H1 (cell line): ENCODE data around the gene OR13J1. TPM values are rescaled to one million over a fixed set of nuclear protein-coding genes. Genes with fewer than 3 reads are reported as not detected.

ENCODE experiments used
- CTCF ChIA-PET: fragments of 300-600 bp; sonication (Branson Sonifier 250); formaldehyde crosslinking; loops from one replicate; lab custom pipeline; 2021; ENCODE audit not compliant: partially characterized antibody; lab: Charles Lee
- POLR2A ChIA-PET: fragments of 300-600 bp; sonication (Branson Sonifier 250); formaldehyde crosslinking; loops from one replicate; lab custom pipeline; 2021; ENCODE audit warnings: inconsistent platforms; ENCODE audit not compliant: partially characterized antibody; lab: Charles Lee
- DNase-seq, 2 experiments: peaks; one replicate each; pipeline versions ENCODE4 v3.0.0 to v3.0.0-alpha.2; 2010 to 2022; ENCODE audit warnings: low spot score in 2 of 2, low read depth in 1 of 2, mixed read lengths in 1 of 2
- FAIRE-seq: peaks from 2 replicates; lab custom pipeline; 2011; peaks lifted over from hg19 to GRCh38; lab: Jason Lieb, UNC
- H2AFZ ChIP-seq: 2 replicates; pipeline ENCODE4 v1.8.1; 2012; ENCODE audit warnings: low read length, inconsistent platforms
- H2AK5ac ChIP-seq: 2 replicates; pipeline ENCODE4 v1.6.1; 2013; ENCODE audit warnings: low read depth, low read length
- H2BK120ac ChIP-seq: replicated peaks from 2 replicates; pipeline ENCODE3; 2013; ENCODE audit warnings: low read depth, low read length, inconsistent platforms
- H2BK12ac ChIP-seq: 2 replicates; pipeline ENCODE4 v1.6.1; 2013; ENCODE audit warnings: low read depth, low read length
- H2BK15ac ChIP-seq: 2 replicates; pipeline ENCODE4 v1.6.1; 2013; ENCODE audit warnings: low read length
- H2BK20ac ChIP-seq: 2 replicates; pipeline ENCODE4 v1.6.1; 2013; ENCODE audit warnings: low read length
- H2BK5ac ChIP-seq: 2 replicates; pipeline ENCODE4 v1.6.1; 2013; ENCODE audit warnings: low read depth, low read length
- H3K14ac ChIP-seq: 2 replicates; pipeline ENCODE4 v1.6.1; 2013; ENCODE audit warnings: inconsistent platforms; ENCODE audit not compliant: insufficient read length
- H3K18ac ChIP-seq: 2 replicates; pipeline ENCODE4 v1.6.1; 2013; ENCODE audit warnings: low read length; ENCODE audit errors: extremely low read depth
- H3K23ac ChIP-seq: 2 replicates; pipeline ENCODE4 v1.6.1; 2013; ENCODE audit warnings: inconsistent platforms; ENCODE audit not compliant: insufficient read length
- H3K23me2 ChIP-seq: 2 replicates; pipeline ENCODE4 v1.6.1; 2013; ENCODE audit warnings: low read depth, low read length
- H3K27ac ChIP-seq: 2 replicates; pipeline ENCODE4 v1.6.1; 2011; ENCODE audit warnings: low read depth, low read length, inconsistent platforms
- H3K27me3 ChIP-seq, 4 experiments: replicated peaks in 1 of 4; 1 replicate in 1 of 4; 2 replicates in 3 of 4; pipeline versions ENCODE4 v1.6.1 to v1.8.1; 2011 to 2013; ENCODE audit warnings: low read length in 3 of 4, mild to moderate bottlenecking in 3 of 4, inconsistent platforms in 2 of 4, mixed read lengths in 2 of 4, moderate library complexity in 1 of 4; ENCODE audit not compliant: control insufficient read depth in 3 of 4, insufficient read depth in 3 of 4; ENCODE audit errors: extremely low read depth in 1 of 4
- H3K36me3 ChIP-seq, 4 experiments: 2 replicates each; pipeline versions ENCODE4 v1.6.1 to v1.8.1; 2011 to 2013; ENCODE audit warnings: mild to moderate bottlenecking in 4 of 4, low read length in 3 of 4, moderate library complexity in 2 of 4, control low read depth in 1 of 4, inconsistent platforms in 1 of 4; ENCODE audit not compliant: insufficient read depth in 4 of 4, control insufficient read depth in 2 of 4
- H3K4ac ChIP-seq: replicated peaks from 2 replicates; pipeline ENCODE3; 2013; ENCODE audit warnings: low read length, low read depth, mixed read lengths, inconsistent platforms; ENCODE audit not compliant: insufficient read length
- H3K4me1 ChIP-seq, 4 experiments: replicated peaks in 1 of 4; 1 replicate in 1 of 4; 2 replicates in 3 of 4; pipeline versions ENCODE4 v1.6.1 to v1.8.1; 2011 to 2013; ENCODE audit warnings: low read length in 3 of 4, inconsistent platforms in 2 of 4, mixed read lengths in 1 of 4; ENCODE audit not compliant: insufficient read depth in 4 of 4, control insufficient read depth in 3 of 4
- H3K4me2 ChIP-seq, 2 experiments: 2 replicates each; pipeline versions ENCODE4 v1.6.1 to v1.8.1; 2011 to 2013; ENCODE audit warnings: low read depth in 2 of 2, low read length in 2 of 2, control low read depth in 1 of 2, inconsistent platforms in 1 of 2, mild to moderate bottlenecking in 1 of 2; ENCODE audit not compliant: insufficient read depth in 1 of 2
- H3K4me3 ChIP-seq, 4 experiments: fragments of 200-600, 300-600 bp in 1 of 4; sonication (generic), shearing (Covaris generic), sonication (Bioruptor Twin) in 1 of 4; 2 replicates each; pipeline versions ENCODE4 v1.5.1 to v1.8.1; 2011 to 2016; ENCODE audit warnings: low read length in 4 of 4, low read depth in 3 of 4, control low read depth in 2 of 4, inconsistent platforms in 2 of 4, mild to moderate bottlenecking in 2 of 4, mixed read lengths in 1 of 4, moderate library complexity in 1 of 4; ENCODE audit not compliant: insufficient read depth in 2 of 4; ENCODE audit errors: extremely low read depth in 1 of 4
- H3K56ac ChIP-seq: replicated peaks from 2 replicates; pipeline ENCODE3; 2013; ENCODE audit warnings: low read depth, mild to moderate bottlenecking, mixed read lengths, low read length, inconsistent platforms; ENCODE audit not compliant: insufficient read length
- H3K79me1 ChIP-seq: 2 replicates; pipeline ENCODE4 v1.6.1; 2013; ENCODE audit warnings: low read depth, low read length, control low read depth
- H3K79me2 ChIP-seq, 2 experiments: 2 replicates each; pipeline versions ENCODE4 v1.6.1 to v1.8.1; 2012 to 2013; ENCODE audit warnings: low read length in 2 of 2, mild to moderate bottlenecking in 2 of 2, inconsistent platforms in 1 of 2; ENCODE audit not compliant: insufficient read depth in 2 of 2, control insufficient read depth in 1 of 2
- H3K9ac ChIP-seq, 4 experiments: replicated peaks in 1 of 4; 1 replicate in 1 of 4; 2 replicates in 3 of 4; pipeline versions ENCODE4 v1.6.1 to v1.8.1; 2011 to 2013; ENCODE audit warnings: low read depth in 3 of 4, low read length in 3 of 4, control low read depth in 2 of 4, mild to moderate bottlenecking in 2 of 4, moderate library complexity in 2 of 4, inconsistent platforms in 1 of 4; ENCODE audit errors: extremely low read depth in 1 of 4
- H3K9me3 ChIP-seq, 2 experiments: 2 replicates each; pipeline versions ENCODE4 v1.6.1 to v1.8.1; 2012 to 2013; ENCODE audit warnings: mild to moderate bottlenecking in 2 of 2, moderate library complexity in 2 of 2, control low read depth in 1 of 2, inconsistent platforms in 1 of 2, low read depth in 1 of 2, low read length in 1 of 2, mixed read lengths in 1 of 2; ENCODE audit not compliant: insufficient read depth in 2 of 2
- H4K20me1 ChIP-seq, 2 experiments: replicated peaks in 1 of 2; 2 replicates each; pipeline versions ENCODE3 to v1.8.1; 2011 to 2013; ENCODE audit warnings: inconsistent platforms in 2 of 2, low read length in 2 of 2, mild to moderate bottlenecking in 1 of 2; ENCODE audit not compliant: insufficient read depth in 2 of 2, control insufficient read depth in 1 of 2
- H4K5ac ChIP-seq: 2 replicates; pipeline ENCODE4 v1.6.1; 2013; ENCODE audit warnings: low read length, low read depth, mixed read lengths, inconsistent platforms; ENCODE audit not compliant: insufficient read length
- H4K8ac ChIP-seq: 2 replicates; pipeline ENCODE4 v1.8.0; 2013; ENCODE audit warnings: mild to moderate bottlenecking, moderate library complexity, low read length, inconsistent platforms; ENCODE audit not compliant: insufficient read depth; ENCODE audit errors: extremely low read depth
- H4K91ac ChIP-seq: replicated peaks from 2 replicates; pipeline ENCODE3; 2013; ENCODE audit warnings: low read length, mixed read lengths, inconsistent platforms; ENCODE audit not compliant: insufficient read length
- CTBP2 ChIP-seq: IDR thresholded peaks from 2 replicates; pipeline ENCODE4 v1.7.0; 2011; ENCODE audit warnings: borderline replicate concordance, mild to moderate bottlenecking, moderate library complexity, mixed read lengths, low read length; ENCODE audit not compliant: insufficient read depth, insufficient read length
- CTCF ChIP-seq, 3 experiments: IDR thresholded peaks; 1 replicate in 2 of 3; 2 replicates in 1 of 3; pipeline versions ENCODE4 v1.5.1 to v1.6.1; 2011; ENCODE audit warnings: low read length in 3 of 3, mild to moderate bottlenecking in 3 of 3, inconsistent platforms in 2 of 3, low read depth in 1 of 3, moderate library complexity in 1 of 3; ENCODE audit not compliant: insufficient read depth in 1 of 3; ENCODE audit errors: control extremely low read depth in 1 of 3
- POLR2AphosphoS5 ChIP-seq: IDR thresholded peaks from 2 replicates; pipeline ENCODE4 v1.6.1; 2011; ENCODE audit warnings: low read depth, low read length
- RAD21 ChIP-seq, 2 experiments: IDR thresholded peaks in 1 of 2; conservative IDR thresholded peaks in 1 of 2; 2 replicates each; pipeline ENCODE4 v1.6.1; 2011; ENCODE audit warnings: low read depth in 2 of 2, low read length in 2 of 2, improper control_type of control experiment in 1 of 2, inconsistent platforms in 1 of 2, mild to moderate bottlenecking in 1 of 2, moderate library complexity in 1 of 2
- RBBP5 ChIP-seq: IDR thresholded peaks from 2 replicates; pipeline ENCODE4 v1.7.1; 2012; ENCODE audit warnings: low read depth, mild to moderate bottlenecking, inconsistent platforms, low read length, moderate library complexity, borderline replicate concordance
- SP1 ChIP-seq: IDR thresholded peaks from 2 replicates; pipeline ENCODE4 v1.6.1; 2011; ENCODE audit warnings: low read depth, low read length
- TEAD4 ChIP-seq: IDR thresholded peaks from 2 replicates; pipeline ENCODE4 v1.6.1; 2012; ENCODE audit warnings: low read depth, low read length, inconsistent platforms, mixed read lengths
- WGBS, 2 experiments: shearing (Covaris generic) in 1 of 2; methylation state at CpG; one replicate each; pipeline versions ENCODE4 v1.1.6 to v1.1.7; 2013 to 2015; ENCODE audit warnings: low lambda C conversion rate in 2 of 2, mixed read lengths in 2 of 2, inconsistent platforms in 1 of 2, low coverage in 1 of 2, missing lambda C conversion rate in 1 of 2; ENCODE audit not compliant: insufficient replicate concordance in 2 of 2, insufficient coverage in 1 of 2, insufficient read length in 1 of 2; ENCODE audit errors: extremely low coverage in 1 of 2, missing lambda C conversion rate in 1 of 2; 5-methylcytosine and 5-hydroxymethylcytosine counted together
- polyA plus RNA-seq, 7 experiments: library from polyadenylated mRNA; depleted of rRNA in 3 of 7; stranded (reverse) in 5 of 7; unstranded in 2 of 7; fragments of >200 nt in 5 of 7; fragments of 200-250 nt in 2 of 7; gene quantifications; 1 replicate in 5 of 7; 2 replicates in 1 of 7; 4 replicates in 1 of 7; pipeline versions ENCODE4 v1.2.1 to v1.2.3, GENCODE V29; 2011 to 2013; ENCODE audit warnings: missing spikeins in 2 of 7, mixed read lengths in 2 of 7
- total RNA-seq: library from RNA; stranded (reverse); fragmentation: NEBNext Ultra II Directional; extraction: Animal tissue kit (Norgen Biotek cat#: 25700); gene quantifications from 2 replicates; pipeline ENCODE4 v1.2.1, GENCODE V29; 2021

The OR13J1 gene
- total and polyA plus RNA-seq, 2 of the 8 experiments (the other 6 are each of a cell fraction or from before 2014, with no cell fraction given) = not detected

- no peak overlapping the region for H3K14ac ChIP-seq
- no peak overlapping the region for H2BK12ac ChIP-seq
- H3K56ac ChIP-seq = no peak overlapping the region
- H3K79me1 ChIP-seq = no peaks in the 10 kb centered on the region
- H4K5ac ChIP-seq = no peak overlapping the region
- H4K8ac ChIP-seq = no peak overlapping the region
- no peaks in the 10 kb centered on the region for H3K79me2 ChIP-seq
- no peak overlapping the region for H3K18ac ChIP-seq
- H2BK120ac ChIP-seq = no peak overlapping the region
- H3K23me2 ChIP-seq = no peaks in the 10 kb centered on the region; the same call in 1 of the 2 replicates
- no peak overlapping the region for H3K4me3 ChIP-seq
- no peak overlapping the region for H2BK15ac ChIP-seq
- no peak overlapping the region for H2AFZ ChIP-seq
- H3K4me2 ChIP-seq = no peak overlapping the region
- TF ChIP-seq TEAD4 = no peak
- TF ChIP-seq SP1 = no peak
- no peak for TF ChIP-seq RBBP5
- peak; percentile 7 to 13; a peak in 1 of 4 replicates for TF ChIP-seq RAD21 (IDR thresholded peaks at IDR 0.05 in 1 of 2, conservative IDR thresholded peaks at IDR 0.05 in 1 of 2; ENCODE audit: low read depth in 2 of 2, low read length in 2 of 2)
- TF ChIP-seq CTCF (IDR thresholded peaks at IDR 0.05; ENCODE audit: control extremely low read depth in 1 of 3, insufficient read depth in 1 of 3, low read depth in 1 of 3, low read length in 3 of 3) = peak in 2 of 3 experiments; percentile 4; a peak in 2 of 4 replicates
- no peak for TF ChIP-seq CTBP2
- TF ChIP-seq POLR2AphosphoS5 = no peak
- H3K9ac ChIP-seq = no peak overlapping the region
- no peak overlapping the region for H3K23ac ChIP-seq
- no peak overlapping the region for H2BK20ac ChIP-seq
- peaks cover 0 to 2% (median 0%) of the 10 kb centered on the region in 4 experiments; a peak in 1 of 8 replicates for H3K36me3 ChIP-seq
- H3K4me1 ChIP-seq = no peaks in the 10 kb centered on the region
- no peaks in the 10 kb centered on the region for H3K9me3 ChIP-seq
- no peaks in the 10 kb centered on the region; a peak in 1 of 7 replicates for H3K27me3 ChIP-seq
- POLR2A ChIA-PET = interaction anchor here (1.2 to 7.4 kb wide), 3 partner anchors 9 to 13 kb away, joined by 3 to 43 read pairs (median 14); no protein-coding TSS in a partner anchor
- peak in 1 of 2 experiments; percentile 43 for DNase-seq
- H4K20me1 ChIP-seq = peaks cover 0 to 2% of the 10 kb centered on the region in 2 experiments
- no peak overlapping the region for H2AK5ac ChIP-seq
- 82% methylated on average over 16 of the region's 16 CpGs; no CpG with 5 or more reads in 1 of the 2 experiments for WGBS, 2 experiments
- CTCF ChIA-PET = interaction anchor here (0.6 to 5.9 kb wide), 9 partner anchors 12 to 84 kb away, joined by 3 to 31 read pairs (median 4); no protein-coding TSS in a partner anchor
- no peak overlapping the region for H3K4ac ChIP-seq
- FAIRE-seq = no peak
- H3K27ac ChIP-seq = no peak overlapping the region
- no peak overlapping the region for H4K91ac ChIP-seq
- H2BK5ac ChIP-seq = no peak overlapping the region
These were observed 10.8 kb downstream of the OR13J1 start for GRCh38 chr9:35859310-35859989.
